GM18519 (cell line): ENCODE results near the gene DACH1.
"Not testable (repeated sequence)": the region's sequence is repeated elsewhere in the genome, so short reads cannot be mapped to it uniquely, and the experiment has no call there.

Source experiments
- ATAC-seq: cut with Tn5 transposase; IDR thresholded peaks from one replicate; pipeline ENCODE4 v1.9.1; 2021; ENCODE audit warnings: mild to moderate bottlenecking, moderate library complexity; ENCODE audit not compliant: unreplicated experiment, low FRiP score

Gene DACH1

DNA sequence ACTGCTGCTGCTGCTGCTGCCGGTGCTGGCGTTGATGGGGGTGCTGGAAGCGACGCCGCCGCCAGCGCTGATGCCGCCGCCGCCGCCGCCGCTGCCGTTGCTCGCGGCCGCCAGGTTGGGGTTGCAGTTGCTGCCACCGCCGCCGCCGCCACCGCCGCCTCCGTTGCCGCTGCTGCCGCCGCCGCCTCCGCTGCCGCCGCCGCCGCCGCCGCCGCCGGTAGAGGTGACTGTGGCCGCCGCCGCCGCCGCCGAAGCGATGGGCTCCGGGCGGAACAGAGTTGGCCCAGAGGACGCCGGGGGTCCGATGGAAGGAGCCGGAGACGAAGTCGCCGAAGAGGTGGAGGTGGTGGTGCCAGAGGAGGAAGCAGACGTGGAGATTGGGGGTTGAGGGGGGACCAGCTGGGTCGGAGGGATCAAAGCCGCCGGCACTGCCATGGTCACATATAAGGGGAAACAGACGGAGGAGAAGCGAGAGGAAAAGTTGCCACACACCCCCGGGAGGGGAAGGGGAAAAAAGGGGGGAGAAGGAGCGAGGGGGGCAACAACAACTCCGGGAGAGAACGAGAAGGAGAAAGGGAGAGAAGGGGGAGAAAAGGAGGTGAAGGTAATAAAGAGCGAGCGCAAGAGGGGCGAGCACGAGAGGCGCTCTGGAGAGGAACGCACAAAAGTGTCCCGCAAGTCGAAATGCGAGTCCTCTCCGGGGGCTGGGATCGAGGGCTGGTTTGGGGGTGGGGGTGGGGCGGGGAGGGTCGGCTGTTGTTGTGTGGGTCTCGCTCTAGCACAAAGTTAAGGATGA, 471 bp downstream of the DACH1 start:
- ATAC-seq: no peak

DNA sequence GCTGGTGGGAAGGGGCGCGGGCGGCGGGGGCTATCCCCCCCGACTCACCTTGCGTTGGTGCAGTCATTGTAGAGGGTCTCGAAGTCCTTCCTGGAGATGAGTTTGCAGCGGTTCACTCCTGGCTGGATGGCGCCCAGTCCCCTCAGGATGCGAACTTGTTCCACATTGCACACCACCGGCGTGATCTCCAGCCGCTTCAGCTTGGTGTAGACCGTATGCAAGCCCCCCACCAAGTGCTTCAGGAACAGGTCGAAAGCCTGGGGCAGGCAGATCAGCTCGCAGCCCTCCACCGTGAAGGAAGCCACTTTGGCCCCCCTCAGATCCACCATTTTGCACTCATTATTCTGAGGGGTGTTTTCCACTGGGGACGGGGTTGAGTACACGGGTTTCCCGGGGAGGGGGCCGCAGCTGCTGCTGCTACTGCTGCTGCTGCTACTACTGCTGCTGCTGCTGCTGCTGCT, 1.1 kb downstream of the DACH1 start:
- no peak for ATAC-seq

DNA sequence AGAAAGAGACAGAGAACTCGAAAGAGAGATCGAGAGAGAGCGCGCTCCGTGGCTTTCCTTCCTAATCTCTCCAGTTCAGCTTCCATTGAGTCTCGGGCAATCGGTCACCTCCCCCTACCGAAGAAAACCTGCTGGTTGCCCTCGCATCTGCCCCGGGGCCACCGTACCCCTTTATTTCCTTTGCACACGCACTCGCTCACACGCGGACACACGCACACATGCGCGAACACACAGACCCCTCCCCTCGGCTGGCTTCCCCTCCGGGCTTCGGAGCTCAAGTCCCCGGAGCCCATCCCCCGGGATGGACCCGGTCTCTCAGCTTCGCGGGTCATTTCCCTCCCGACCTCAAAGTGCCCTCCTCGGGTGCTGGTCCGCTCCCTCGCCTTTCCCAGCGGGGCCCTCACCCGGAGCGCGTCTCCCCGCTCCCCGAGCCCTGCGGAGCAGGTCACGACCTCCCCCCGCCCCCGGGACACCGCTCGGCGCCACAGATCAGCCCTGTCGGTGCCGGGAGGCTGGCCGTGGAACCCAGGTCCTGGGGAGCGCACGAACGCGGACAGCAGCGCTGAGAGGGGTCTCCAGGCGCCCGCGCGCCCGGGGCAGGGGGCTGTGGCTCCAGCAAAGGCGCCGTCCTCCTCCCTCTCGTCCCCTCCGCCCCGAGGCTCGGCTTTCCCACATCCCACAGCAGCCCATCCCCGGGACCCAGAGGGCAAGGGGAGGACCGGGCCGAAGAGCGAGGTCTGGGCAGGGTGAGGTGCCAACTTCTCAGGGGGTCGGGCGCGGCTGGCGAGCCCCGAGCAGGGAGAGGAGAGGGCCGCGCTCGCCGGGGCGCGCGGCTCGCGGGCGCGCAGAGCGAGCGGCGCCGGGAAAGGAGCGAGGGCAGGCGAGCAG, 1.8 kb downstream of the DACH1 start:
- ATAC-seq: no peak

DNA sequence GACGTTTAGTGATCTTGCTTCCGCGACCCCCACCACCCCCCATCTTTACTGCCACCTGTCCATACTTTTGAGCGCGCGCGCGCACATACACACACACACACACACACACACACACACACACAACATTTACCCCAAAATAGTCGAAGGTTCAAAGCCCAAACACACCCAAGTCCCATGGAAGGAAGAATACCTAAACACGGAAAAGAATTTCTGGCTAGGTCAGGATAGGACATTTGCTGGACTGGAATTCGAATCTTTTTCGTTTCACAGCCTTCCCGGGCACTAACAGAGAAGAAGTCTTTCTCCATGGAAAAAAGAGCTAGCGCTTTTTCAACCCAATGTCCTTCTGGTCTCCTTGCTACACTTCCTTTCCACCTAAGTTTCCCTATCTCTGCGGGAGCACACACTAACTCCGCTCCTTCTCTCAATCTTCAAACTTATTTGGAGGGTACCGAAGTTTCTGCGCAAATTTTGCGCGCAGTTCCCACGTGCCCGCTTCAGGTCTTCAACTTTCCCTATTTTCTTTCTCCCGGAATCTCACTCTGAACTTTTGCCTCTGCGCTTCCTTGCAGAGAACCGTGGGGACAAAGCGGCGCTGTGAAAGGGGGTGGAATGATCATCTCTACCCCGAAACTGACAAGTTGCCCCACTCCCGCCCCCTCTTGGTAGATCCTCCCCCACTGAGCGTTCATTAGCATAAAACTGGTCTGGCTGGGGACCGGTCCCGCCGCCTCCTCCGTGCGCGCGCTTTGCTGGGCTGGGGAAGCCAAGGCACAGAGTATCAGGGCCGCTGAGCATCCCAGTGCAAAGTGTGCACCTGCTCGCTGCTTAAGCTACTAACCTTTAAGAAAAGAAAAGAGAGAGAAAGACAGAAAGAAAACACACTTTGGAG, 2.7 kb downstream of the DACH1 start:
- no peak for ATAC-seq

DNA sequence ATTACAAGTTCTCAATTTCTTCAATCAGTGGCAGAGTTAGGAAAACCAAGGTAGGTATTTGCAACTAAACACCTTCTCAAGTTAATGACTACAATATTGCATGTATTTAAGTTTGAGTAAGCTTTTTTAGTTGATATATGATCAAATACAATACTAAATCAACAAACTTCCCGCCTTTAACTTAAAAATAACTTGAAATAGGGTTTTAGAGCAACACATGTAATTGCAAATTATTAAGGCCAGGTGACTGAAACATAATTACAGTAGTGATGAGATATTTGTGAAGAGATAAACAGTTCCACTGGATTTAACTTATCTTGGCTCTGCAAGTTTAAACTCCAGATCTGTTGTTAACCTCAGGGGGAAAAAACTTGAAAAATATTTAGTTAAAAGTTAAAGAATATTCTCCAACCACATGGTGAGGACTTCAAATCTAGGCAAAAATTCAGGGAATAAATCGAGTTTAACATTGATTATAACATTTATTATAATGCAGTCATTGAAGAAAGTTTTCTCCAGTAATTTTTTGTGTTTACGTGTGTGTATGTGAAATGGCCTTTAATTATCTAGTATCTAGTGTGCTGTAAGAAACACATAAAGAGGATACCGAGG, 3.6 kb downstream of the DACH1 start:
- ATAC-seq: no peak

DNA sequence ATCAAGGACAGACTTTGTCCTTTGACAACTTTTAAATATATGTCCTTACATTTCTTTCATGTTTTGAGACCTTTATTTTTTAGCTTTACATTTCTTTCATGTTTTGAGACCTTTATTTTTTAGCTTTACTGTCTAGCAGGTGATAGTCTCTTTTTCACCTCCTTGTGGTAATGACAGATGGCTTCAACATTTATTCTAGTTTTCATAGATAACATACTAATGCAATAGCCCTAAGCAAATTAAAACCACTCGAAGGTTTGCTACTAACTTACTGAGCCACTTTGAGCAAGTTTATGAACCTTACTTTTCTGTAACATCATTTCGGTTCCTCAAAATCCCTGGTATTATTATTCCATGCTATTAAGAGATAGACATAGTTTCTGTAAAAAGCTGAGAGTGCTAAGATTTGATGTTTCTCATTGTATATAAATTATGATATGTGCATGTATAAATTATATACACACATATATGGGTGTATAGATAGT, 4.5 kb downstream of the DACH1 start:
- no peak for ATAC-seq

DNA sequence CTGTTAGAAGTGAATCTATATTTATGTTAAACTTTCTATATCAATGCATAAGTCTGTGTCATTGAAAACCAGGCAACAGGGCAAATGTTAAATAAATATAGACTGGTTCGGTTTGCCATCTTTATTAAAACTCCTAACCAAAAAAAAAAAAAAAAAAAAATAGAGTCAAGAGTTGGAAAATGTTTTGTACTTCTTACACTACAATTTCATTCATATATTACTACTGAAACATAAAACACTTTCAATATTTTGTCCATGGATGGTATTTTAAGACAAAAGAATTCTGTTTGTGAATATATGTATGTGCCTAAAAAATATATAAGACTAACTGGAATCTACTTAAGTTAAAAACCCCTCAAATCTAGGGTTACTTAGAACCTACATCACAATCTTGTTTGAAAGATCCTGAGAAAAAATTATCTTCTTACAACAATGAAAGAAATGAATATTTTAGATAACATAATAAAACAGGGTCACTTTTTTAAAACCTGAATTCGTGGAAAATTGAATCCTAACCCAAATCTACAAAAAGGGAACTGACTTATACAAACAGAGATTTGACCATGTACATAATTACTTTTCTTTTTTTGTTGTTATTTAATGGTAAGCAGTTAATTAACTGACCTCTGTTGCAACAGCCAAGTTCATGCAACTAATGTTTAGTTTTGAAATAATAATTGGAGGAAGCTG, 5.1 kb downstream of the DACH1 start:
- no peak for ATAC-seq

DNA sequence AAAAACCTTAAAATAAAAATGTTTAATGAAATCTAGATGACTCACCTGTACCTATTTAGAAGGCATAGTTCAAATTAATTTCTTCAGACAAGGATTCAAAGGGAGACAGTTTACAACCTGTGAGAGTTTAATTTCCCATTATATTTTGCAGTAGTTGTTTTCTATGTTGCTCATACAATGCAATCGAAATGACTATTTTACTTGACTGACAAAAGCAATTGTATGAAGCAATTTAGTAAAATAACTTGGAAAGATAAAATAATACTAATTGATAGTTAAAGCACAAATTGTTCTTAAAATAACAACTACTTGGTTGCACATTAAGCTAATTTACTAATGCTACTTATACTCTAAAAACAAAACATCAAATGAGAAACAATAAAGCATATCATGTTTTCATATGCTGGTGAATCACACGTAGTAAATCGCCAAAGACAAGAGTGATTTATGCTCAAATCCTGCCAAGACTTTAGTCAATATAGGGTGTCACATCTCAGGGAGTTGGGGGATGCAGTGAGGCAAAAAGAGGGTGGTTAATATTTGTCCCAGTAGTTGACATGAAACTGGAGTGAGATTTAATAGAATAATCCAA, 6.4 kb downstream of the DACH1 start:
- no peak for ATAC-seq

DNA sequence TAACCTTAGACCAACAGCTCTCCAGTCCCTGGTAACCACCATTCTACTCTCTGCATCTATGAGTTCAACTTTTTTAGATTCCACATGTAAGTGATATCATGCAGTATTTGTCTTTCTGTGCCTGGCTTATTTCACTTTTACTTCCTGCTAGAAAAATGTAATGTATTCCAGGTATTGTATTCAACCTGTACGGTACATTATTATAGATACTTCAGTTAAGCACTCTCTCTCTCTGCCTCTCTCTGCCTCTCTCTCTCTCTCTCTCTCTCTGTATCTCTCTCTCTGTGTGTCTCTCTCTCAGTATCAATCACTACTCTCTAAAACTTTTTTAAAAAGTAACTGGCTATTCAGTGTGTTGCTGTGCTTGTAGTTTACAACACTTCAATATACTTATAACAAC, 8.4 kb downstream of the DACH1 start:
- ATAC-seq: no peak

DNA sequence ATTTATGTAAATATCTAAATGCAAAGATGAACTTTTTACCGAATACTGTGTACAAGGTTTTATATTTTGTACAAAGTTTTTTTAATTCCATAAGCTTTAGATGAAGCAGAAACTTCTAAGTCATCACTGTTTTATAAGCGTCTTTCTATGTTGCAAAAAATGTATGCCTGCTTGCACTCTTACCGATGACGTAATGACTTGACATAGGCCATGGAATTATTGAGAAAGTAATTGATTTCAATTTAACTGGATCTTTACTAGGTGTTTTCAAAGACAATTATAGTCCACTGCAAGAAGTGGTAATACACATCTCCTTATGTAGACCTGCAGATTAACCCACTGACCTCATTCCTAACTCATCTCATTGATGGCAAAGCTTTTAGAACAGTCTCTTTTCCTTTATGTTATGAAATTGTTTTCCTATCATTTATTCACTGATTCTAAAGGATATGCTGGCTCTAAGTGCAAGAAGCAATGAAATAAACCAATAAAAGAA, 10.4 kb downstream of the DACH1 start:
- no peak for ATAC-seq

DNA sequence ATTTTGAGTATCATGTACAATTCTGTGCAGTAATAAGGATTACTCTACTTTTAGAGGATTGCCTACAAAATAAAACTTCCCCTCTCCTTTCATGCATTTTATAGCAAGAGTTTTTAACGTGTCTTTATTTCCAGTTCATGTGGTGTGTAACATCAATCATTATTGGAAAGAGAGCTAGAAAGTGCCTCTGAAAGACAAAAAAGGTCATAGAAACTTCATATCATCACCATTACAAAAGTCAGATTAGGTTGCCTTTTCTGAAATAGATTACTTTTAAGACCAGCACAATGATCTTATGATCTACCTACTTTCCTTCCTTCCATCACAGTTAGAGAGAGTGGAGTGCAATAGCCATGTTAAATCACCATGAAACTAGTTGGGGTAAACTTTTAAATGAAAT, 12.6 kb downstream of the DACH1 start:
- no peak for ATAC-seq

DNA sequence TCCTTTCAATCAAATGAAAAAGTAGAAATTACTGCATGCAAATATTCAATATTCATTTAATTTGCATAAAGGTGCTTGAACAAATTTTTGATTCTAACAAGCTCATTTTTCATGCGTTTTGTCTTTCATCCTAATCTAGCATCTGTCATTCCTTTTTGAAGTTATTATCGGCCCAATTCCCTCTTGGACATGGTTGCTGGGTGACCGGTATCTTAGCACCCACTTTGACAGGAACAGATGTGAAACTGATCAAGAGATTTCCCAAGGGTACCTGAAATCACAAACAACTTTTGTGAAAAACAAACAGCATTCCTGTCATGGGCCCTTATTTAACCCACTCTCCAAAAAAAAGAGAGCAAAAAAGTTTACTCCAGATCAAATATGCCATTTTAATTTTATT, 13.3 kb downstream of the DACH1 start:
- ATAC-seq: no peak

DNA sequence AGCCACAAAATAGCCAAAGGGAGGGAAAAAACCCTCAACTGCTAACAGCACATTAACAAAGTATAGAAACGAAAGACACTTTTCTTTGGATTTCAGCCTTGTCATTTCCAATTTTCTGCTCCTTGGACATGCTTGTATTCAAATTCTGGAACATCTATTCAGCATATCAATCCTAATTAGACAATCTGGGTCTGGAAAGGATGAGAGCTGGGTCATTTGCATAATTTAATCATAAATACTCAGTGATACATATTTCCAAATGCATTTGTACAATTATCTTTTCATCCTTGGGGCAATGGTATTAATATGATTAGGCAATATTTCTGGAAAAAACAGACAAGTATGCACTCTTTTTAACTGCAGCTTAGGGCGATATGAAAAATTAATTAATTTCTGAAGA, 14.3 kb downstream of the DACH1 start:
- ATAC-seq: no peak

DNA sequence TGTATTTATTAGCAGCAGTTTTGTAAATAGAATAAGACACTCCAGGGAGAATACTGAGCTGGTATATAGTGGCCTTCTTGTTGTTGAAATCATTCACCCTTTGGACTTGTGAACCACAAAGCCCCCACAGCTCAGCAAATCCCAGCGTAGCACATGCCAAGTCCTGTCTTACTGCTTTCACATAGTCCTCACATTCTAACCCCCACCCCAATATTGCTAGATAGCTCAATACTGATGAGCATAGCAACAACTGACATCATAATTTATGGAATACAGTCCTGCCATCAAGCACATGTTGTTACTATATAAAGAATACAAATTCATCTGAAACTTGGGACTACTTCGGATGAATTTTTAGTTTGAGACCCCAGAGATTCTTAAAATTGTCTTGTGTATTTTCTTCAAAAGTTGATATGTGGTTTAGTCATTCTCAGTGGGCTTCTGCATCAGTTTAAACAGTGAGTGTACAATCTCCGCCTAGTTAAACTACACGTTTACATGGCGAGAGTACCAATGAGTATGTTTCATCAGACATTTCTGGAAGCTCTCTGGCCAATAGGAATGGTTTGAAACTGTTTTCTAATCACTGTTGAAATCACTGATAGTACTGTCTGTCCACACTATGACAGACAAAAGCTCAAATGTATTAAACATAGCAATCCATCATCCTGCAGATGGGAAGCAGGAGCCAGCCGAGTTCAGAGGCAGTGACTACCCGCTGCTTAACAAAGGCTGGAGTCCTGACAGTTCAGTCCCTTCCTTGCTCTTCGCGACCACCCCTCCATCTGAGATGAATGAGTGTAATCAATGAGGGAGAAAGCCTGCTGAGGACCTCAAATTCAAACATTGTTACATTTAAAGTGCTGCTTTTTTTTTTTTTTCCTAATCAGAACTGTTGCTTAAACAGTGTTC, 15.2 kb downstream of the DACH1 start:
- ATAC-seq: no peak

DNA sequence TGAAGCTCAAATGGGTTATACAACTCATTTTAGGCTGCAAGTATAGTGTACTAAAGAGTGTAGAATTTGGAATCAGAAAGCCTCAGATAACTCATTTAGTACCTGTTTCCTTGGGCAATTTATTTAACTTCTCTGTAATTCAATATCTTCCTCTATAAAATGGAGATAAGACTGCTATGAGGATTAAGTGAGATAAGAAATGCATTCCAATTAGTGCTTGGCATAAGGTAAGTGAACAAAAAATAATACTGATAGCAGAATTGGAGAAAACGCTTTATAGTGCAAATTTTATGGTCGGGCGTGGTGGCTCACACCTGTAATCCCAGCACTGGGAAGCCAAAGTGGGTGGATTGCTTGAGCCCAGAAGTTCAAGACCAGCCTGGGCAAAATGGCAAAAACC, 25.0 kb downstream of the DACH1 start:
- ATAC-seq: no peak

DNA sequence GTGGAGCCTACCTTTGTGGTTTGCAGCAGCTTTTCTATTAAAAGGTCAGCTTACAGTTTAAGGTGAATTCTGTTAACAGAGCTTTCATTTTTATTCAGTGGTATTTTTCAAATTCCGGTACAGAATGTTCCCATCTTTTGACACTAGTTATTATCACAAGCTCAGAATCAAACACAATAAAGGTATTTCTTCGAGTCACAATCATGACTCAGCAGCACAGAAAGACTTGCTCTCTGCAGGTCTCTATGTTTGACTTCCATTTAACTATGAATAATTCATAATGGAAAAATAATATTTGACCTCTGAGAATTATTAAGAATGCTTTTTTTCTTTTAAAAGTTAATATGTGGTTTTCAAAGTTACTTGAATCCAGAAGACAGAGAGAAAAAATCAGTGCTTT, 28.2 kb downstream of the DACH1 start:
- no peak for ATAC-seq

DNA sequence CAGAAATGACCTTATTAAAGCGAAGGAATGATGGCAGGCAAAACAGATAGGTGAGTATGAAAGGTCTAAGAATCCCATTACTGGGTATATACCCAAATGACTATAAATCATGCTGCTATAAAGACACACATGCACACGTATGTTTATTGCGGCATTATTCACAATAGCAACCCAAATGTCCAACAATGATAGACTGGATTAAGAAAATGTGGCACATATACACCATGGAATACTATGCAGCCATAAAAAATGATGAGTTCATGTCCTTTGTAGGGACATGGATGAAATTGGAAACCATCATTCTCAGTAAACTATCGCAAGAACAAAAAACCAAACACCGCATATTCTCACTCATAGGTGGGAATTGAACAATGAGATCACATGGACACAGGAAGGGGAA, 29.4 kb downstream of the DACH1 start:
- ATAC-seq: not testable (repeated sequence)

DNA sequence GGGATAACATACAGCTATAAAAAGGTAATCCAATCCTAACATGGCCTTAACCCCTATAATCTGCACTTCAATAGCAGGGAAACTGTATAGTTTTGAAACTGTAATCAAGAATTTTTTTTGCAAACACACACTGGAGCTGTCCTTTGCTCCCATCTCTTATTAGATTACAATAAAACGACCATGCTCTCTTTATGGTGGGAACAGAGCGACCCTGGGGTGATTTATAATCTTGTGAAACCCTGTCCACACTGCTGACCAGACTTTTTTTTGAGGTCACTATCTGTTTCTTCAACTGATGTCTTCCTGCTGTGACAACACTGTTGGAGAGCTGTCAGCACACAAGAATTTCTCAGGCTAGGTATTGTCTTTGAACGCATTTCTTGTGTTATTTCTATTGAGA, 35.3 kb downstream of the DACH1 start:
- no peak for ATAC-seq
